Smooth muscle cell (in vitro differentiated cells): ENCODE data around the gene PCDHGC5. TPM values are rescaled to one million over a fixed set of nuclear protein-coding genes. Genes with fewer than 3 reads are reported as not detected.

Source experiments
- DNase-seq: peaks from one replicate; lab custom pipeline; 2025; ENCODE audit not compliant: unreplicated experiment; lab: John Stamatoyannopoulos, UW
- H2AFZ ChIP-seq: fragments of 200-600 bp; sonication (generic); 2 replicates; pipeline ENCODE4 v1.6.0; 2016; ENCODE audit warnings: antibody characterized with exemption, low read depth, mild to moderate bottlenecking
- H3F3A ChIP-seq: fragments of 200-600 bp; sonication (generic); 2 replicates; pipeline ENCODE4 v1.6.0; 2017; ENCODE audit warnings: antibody characterized with exemption, low read depth
- H3K27ac ChIP-seq: fragments of 200-600 bp; sonication (generic); 2 replicates; pipeline ENCODE4 v1.5.1; 2016; ENCODE audit warnings: low read depth, mild to moderate bottlenecking
- H3K27me3 ChIP-seq: fragments of 200-600 bp; sonication (generic); 2 replicates; pipeline ENCODE4 v1.6.1; 2016; ENCODE audit warnings: low read depth, mild to moderate bottlenecking
- H3K36me3 ChIP-seq: fragments of 200-600 bp; sonication (generic); 2 replicates; pipeline ENCODE4 v1.5.1; 2016; ENCODE audit warnings: low read depth
- H3K4me1 ChIP-seq: fragments of 200-600 bp; sonication (generic); 2 replicates; pipeline ENCODE4 v1.5.1; 2016; ENCODE audit warnings: low read depth
- H3K4me2 ChIP-seq: fragments of 200-600 bp; sonication (generic); 2 replicates; pipeline ENCODE4 v1.6.0; 2016; ENCODE audit warnings: mild to moderate bottlenecking
- H3K4me3 ChIP-seq: fragments of 200-600 bp; sonication (generic); 2 replicates; pipeline ENCODE4 v1.5.1; 2016; ENCODE audit warnings: mild to moderate bottlenecking
- H3K79me2 ChIP-seq: fragments of 200-600 bp; sonication (generic); 2 replicates; pipeline ENCODE4 v1.6.0; 2016; ENCODE audit warnings: low read depth, mild to moderate bottlenecking
- H3K9ac ChIP-seq: fragments of 200-600 bp; sonication (generic); 2 replicates; pipeline ENCODE4 v1.6.0; 2016; ENCODE audit warnings: low read depth
- H3K9me3 ChIP-seq: fragments of 200-600 bp; sonication (generic); replicated peaks from 2 replicates; pipeline ENCODE4 v1.5.1; 2016; ENCODE audit warnings: low read depth
- H4K20me1 ChIP-seq: fragments of 200-600 bp; sonication (generic); 2 replicates; pipeline ENCODE4 v1.6.0; 2016; ENCODE audit warnings: low read depth
- WGBS: methylation state at CpG from one replicate; pipeline ENCODE4 v1.1.7; 2016; ENCODE audit warnings: low lambda C conversion rate; 5-methylcytosine and 5-hydroxymethylcytosine counted together
- polyA plus RNA-seq: library from polyadenylated mRNA; unstranded; fragments of >200 nt; fragmentation: Nextera tagmentation; extraction: Ambion mirVana; gene quantifications from 2 replicates; pipeline ENCODE4 v1.2.1, GENCODE V29; 2016
- total RNA-seq: library from RNA; depleted of rRNA; stranded (reverse); fragments of >200 nt; gene quantifications from 2 replicates; pipeline ENCODE4 v1.2.3, GENCODE V29; 2014
- TF ChIP-seq, protein P1 (sequence below): fragments of 200-600 bp; sonication (generic); IDR thresholded peaks from 2 replicates; pipeline ENCODE4 v1.5.1; 2017; ENCODE audit warnings: borderline replicate concordance, mild to moderate bottlenecking, antibody characterized with exemption; ENCODE audit not compliant: insufficient read depth, poor library complexity, severe bottlenecking

The PCDHGC5 gene
- total and polyA plus RNA-seq, 2 experiments from 2014 or later, result 1.8 to 3.3 TPM

DNA sequence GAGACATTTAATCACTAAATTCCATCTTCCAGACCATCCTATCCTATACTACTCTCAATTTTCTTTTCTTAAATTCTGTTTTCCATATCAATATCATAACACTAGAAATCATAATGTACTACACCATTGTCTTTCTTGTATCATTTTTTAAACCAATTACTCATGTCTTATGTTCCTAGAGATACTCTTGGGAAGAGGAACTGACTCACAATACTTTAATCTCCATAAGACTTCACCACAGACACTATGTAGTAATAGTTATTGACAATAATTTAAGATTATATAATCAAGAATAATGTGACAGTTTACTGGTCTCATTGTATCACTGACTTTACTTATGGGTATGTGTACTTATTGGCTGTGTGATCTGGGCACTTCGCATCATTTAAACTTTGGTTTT lies 43.8 kb downstream of the PCDHGC5 start:
- Histone ChIP-seq H2AFZ (no peak overlapping the region), H3K79me2 (no peaks in the 10 kb centered on the region), H3K4me3 (no peak overlapping the region), H3K36me3 (peaks cover 14% of the 10 kb centered on the region), H3K4me1 (no peaks in the 10 kb centered on the region), H3K4me2 (no peak overlapping the region), H3K27ac (no peak overlapping the region), H3F3A (peaks cover 9% of the 10 kb centered on the region), H3K9ac (no peak overlapping the region), H4K20me1 (no peaks in the 10 kb centered on the region), H3K9me3 (no peaks in the 10 kb centered on the region), H3K27me3 (no peaks in the 10 kb centered on the region)
- TF ChIP-seq, protein P1, sequence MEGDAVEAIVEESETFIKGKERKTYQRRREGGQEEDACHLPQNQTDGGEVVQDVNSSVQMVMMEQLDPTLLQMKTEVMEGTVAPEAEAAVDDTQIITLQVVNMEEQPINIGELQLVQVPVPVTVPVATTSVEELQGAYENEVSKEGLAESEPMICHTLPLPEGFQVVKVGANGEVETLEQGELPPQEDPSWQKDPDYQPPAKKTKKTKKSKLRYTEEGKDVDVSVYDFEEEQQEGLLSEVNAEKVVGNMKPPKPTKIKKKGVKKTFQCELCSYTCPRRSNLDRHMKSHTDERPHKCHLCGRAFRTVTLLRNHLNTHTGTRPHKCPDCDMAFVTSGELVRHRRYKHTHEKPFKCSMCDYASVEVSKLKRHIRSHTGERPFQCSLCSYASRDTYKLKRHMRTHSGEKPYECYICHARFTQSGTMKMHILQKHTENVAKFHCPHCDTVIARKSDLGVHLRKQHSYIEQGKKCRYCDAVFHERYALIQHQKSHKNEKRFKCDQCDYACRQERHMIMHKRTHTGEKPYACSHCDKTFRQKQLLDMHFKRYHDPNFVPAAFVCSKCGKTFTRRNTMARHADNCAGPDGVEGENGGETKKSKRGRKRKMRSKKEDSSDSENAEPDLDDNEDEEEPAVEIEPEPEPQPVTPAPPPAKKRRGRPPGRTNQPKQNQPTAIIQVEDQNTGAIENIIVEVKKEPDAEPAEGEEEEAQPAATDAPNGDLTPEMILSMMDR, result no peak
- no peak for DNase-seq
- WGBS, result 100% methylated on average over 1 of the region's 1 CpG

- TF ChIP-seq, protein P1, result no peak
- H3K79me2 ChIP-seq, result no peaks in the 10 kb centered on the region
- no peak overlapping the region for H3K4me2 ChIP-seq
- H3K27ac ChIP-seq, result no peak overlapping the region
- peaks cover 14% of the 10 kb centered on the region for H3K36me3 ChIP-seq
- WGBS, result 100% methylated on average over 1 of the region's 1 CpG
- no peak overlapping the region for H3K9ac ChIP-seq
- H3F3A ChIP-seq, result peaks cover 9% of the 10 kb centered on the region
- no peaks in the 10 kb centered on the region for H3K4me1 ChIP-seq
- no peaks in the 10 kb centered on the region for H3K9me3 ChIP-seq
- H4K20me1 ChIP-seq, result no peaks in the 10 kb centered on the region
- no peaks in the 10 kb centered on the region for H3K27me3 ChIP-seq
- no peak for DNase-seq
- H2AFZ ChIP-seq, result no peak overlapping the region
- H3K4me3 ChIP-seq, result no peak overlapping the region
Observed at GRCh38 chr5:141533897-141534296, 45.0 kb downstream of the PCDHGC5 start.

DNA sequence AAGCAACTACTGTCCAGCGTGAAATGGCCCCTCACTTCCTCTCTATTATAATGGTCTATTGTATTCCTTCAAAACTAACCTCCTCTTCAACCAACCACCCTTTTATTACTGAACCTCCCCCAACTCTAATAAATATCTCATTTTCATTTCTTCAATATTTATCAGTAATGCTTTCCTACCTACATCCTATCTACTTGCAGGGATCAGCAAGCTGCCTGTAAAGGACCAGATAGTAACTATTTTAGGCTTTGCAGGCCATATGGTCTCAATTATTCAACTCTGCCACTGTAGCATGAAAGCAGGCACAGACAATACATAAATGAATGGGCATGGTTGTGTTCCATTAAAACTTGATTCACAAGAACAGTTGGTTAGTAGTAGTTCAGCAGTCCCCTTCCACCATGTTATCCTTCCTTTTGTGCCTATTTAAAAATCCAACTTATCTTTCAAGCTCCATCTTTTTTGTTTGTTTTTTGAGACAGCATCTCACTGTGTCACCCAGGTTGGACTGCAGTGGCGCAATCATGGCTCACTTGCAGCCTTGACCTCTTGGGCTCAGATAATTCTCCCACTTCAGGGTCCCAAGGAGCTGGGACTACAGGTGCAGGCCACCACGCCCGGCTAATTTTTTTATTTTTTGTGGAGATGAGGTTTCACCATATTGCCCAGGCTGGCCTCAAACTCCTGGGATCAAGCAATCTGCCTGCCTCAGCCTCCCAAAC lies 45.8 kb downstream of the PCDHGC5 start:
- Histone ChIP-seq H3F3A (peaks cover 8% of the 10 kb centered on the region), H3K4me1 (no peaks in the 10 kb centered on the region), H3K4me2 (no peak overlapping the region), H3K9ac (no peak overlapping the region), H2AFZ (no peak overlapping the region), H3K27me3 (no peaks in the 10 kb centered on the region), H3K27ac (no peak overlapping the region), H3K9me3 (no peaks in the 10 kb centered on the region), H3K4me3 (no peak overlapping the region), H4K20me1 (no peaks in the 10 kb centered on the region), H3K36me3 (peaks cover 14% of the 10 kb centered on the region), H3K79me2 (no peaks in the 10 kb centered on the region)
- TF ChIP-seq, protein P1, result no peak
- DNase-seq, result no peak
- 88% methylated on average over 4 of the region's 4 CpGs for WGBS

Other genes starting within 250 kb of the PCDHGC5 start
- gene PCDHB15, start 243.7 kb upstream of the PCDHGC5 start, total RNA-seq, result 3.9 and 4.2 TPM in 2 replicates
- gene PCDHB15, start 243.7 kb upstream of the PCDHGC5 start, polyA plus RNA-seq, result 1.8 and 2.1 TPM in 2 replicates
- gene SLC25A2, start 185.0 kb upstream of the PCDHGC5 start, total RNA-seq, result not detected in 2 replicates
- gene SLC25A2, start 185.0 kb upstream of the PCDHGC5 start, polyA plus RNA-seq, result 0.15 TPM in 1 of 2 replicates, not detected in the other
- 83.0 and 94.5 TPM in 2 replicates for gene TAF7, start 168.3 kb upstream of the PCDHGC5 start, total RNA-seq
- gene TAF7, start 168.3 kb upstream of the PCDHGC5 start, polyA plus RNA-seq, result 85.9 and 105 TPM in 2 replicates
- 0.58 and 0.63 TPM in 2 replicates for gene PCDHGA1, start 158.6 kb upstream of the PCDHGC5 start, total RNA-seq
- 0.05 TPM in 1 of 2 replicates, not detected in the other for gene PCDHGA1, start 158.6 kb upstream of the PCDHGC5 start, polyA plus RNA-seq
- gene PCDHGA2, start 150.3 kb upstream of the PCDHGC5 start, total RNA-seq, result 0.04 TPM in 1 of 2 replicates, not detected in the other
- not detected in 2 replicates for gene PCDHGA2, start 150.3 kb upstream of the PCDHGC5 start, polyA plus RNA-seq
- gene PCDHGA3, start 145.3 kb upstream of the PCDHGC5 start, total RNA-seq, result not detected in 2 replicates
- not detected in 2 replicates for gene PCDHGA3, start 145.3 kb upstream of the PCDHGC5 start, polyA plus RNA-seq
- 0.27 and 0.81 TPM in 2 replicates for gene PCDHGB1, start 139.0 kb upstream of the PCDHGC5 start, total RNA-seq
- gene PCDHGB1, start 139.0 kb upstream of the PCDHGC5 start, polyA plus RNA-seq, result 0.40 TPM in 1 of 2 replicates, not detected in the other
- 0.58 and 1.1 TPM in 2 replicates for gene PCDHGA4, start 134.1 kb upstream of the PCDHGC5 start, total RNA-seq
- gene PCDHGA4, start 134.1 kb upstream of the PCDHGC5 start, polyA plus RNA-seq, result not detected in 2 replicates
- gene PCDHGB2, start 129.1 kb upstream of the PCDHGC5 start, total RNA-seq, result 0.18 and 1.1 TPM in 2 replicates
- gene PCDHGB2, start 129.1 kb upstream of the PCDHGC5 start, polyA plus RNA-seq, result not detected in 2 replicates
- 0.09 and 0.22 TPM in 2 replicates for gene PCDHGA5, start 124.9 kb upstream of the PCDHGC5 start, total RNA-seq
- gene PCDHGA5, start 124.9 kb upstream of the PCDHGC5 start, polyA plus RNA-seq, result 0.13 TPM in 1 of 2 replicates, not detected in the other
- 0.40 TPM in 1 of 2 replicates, not detected in the other for gene PCDHGB3, start 118.8 kb upstream of the PCDHGC5 start, total RNA-seq
- not detected in 2 replicates for gene PCDHGB3, start 118.8 kb upstream of the PCDHGC5 start, polyA plus RNA-seq
- 0.09 and 0.27 TPM in 2 replicates for gene PCDHGA6, start 115.2 kb upstream of the PCDHGC5 start, total RNA-seq
- gene PCDHGA6, start 115.2 kb upstream of the PCDHGC5 start, polyA plus RNA-seq, result not detected in 2 replicates
- 0.09 and 0.27 TPM in 2 replicates for gene PCDHGA7, start 106.3 kb upstream of the PCDHGC5 start, total RNA-seq
- gene PCDHGA7, start 106.3 kb upstream of the PCDHGC5 start, polyA plus RNA-seq, result not detected in 2 replicates
- 37.1 and 43.1 TPM in 2 replicates for gene PCDHGB4, start 101.4 kb upstream of the PCDHGC5 start, total RNA-seq
- gene PCDHGB4, start 101.4 kb upstream of the PCDHGC5 start, polyA plus RNA-seq, result 20.0 and 27.5 TPM in 2 replicates
- 3.2 and 3.3 TPM in 2 replicates for gene PCDHGA8, start 96.4 kb upstream of the PCDHGC5 start, total RNA-seq
- gene PCDHGA8, start 96.4 kb upstream of the PCDHGC5 start, polyA plus RNA-seq, result 0.25 and 0.89 TPM in 2 replicates
- gene PCDHGB5, start 91.1 kb upstream of the PCDHGC5 start, total RNA-seq, result 3.2 and 3.3 TPM in 2 replicates
- 0.90 and 4.2 TPM in 2 replicates for gene PCDHGB5, start 91.1 kb upstream of the PCDHGC5 start, polyA plus RNA-seq
- 2.9 and 4.0 TPM in 2 replicates for gene PCDHGA9, start 86.3 kb upstream of the PCDHGC5 start, total RNA-seq
- 0.08 and 0.23 TPM in 2 replicates for gene PCDHGA9, start 86.3 kb upstream of the PCDHGC5 start, polyA plus RNA-seq
- gene PCDHGB6, start 81.1 kb upstream of the PCDHGC5 start, total RNA-seq, result 12.4 and 17.1 TPM in 2 replicates
- gene PCDHGB6, start 81.1 kb upstream of the PCDHGC5 start, polyA plus RNA-seq, result 9.7 and 12.3 TPM in 2 replicates
- gene PCDHGA10, start 76.1 kb upstream of the PCDHGC5 start, total RNA-seq, result 24.6 and 24.7 TPM in 2 replicates
- 10.9 and 11.1 TPM in 2 replicates for gene PCDHGA10, start 76.1 kb upstream of the PCDHGC5 start, polyA plus RNA-seq
- 25.3 and 37.5 TPM in 2 replicates for gene PCDHGB7, start 71.4 kb upstream of the PCDHGC5 start, total RNA-seq
- gene PCDHGB7, start 71.4 kb upstream of the PCDHGC5 start, polyA plus RNA-seq, result 21.3 and 24.6 TPM in 2 replicates
- 8.7 and 13.2 TPM in 2 replicates for gene PCDHGA11, start 68.0 kb upstream of the PCDHGC5 start, total RNA-seq
- 7.9 and 8.0 TPM in 2 replicates for gene PCDHGA11, start 68.0 kb upstream of the PCDHGC5 start, polyA plus RNA-seq
- 1.7 and 4.5 TPM in 2 replicates for gene PCDHGA12, start 58.6 kb upstream of the PCDHGC5 start, total RNA-seq
- 0.42 and 0.86 TPM in 2 replicates for gene PCDHGA12, start 58.6 kb upstream of the PCDHGC5 start, polyA plus RNA-seq
- gene PCDHGC3, start 13.1 kb upstream of the PCDHGC5 start, total RNA-seq, result 38.2 and 50.3 TPM in 2 replicates
- gene PCDHGC3, start 13.1 kb upstream of the PCDHGC5 start, polyA plus RNA-seq, result 98.4 and 111 TPM in 2 replicates
- gene PCDHGC4, start 4.1 kb upstream of the PCDHGC5 start, total RNA-seq, result 1.2 and 3.8 TPM in 2 replicates
- gene PCDHGC4, start 4.1 kb upstream of the PCDHGC5 start, polyA plus RNA-seq, result 0.12 and 0.16 TPM in 2 replicates
- 25.2 and 26.7 TPM in 2 replicates for gene DIAPH1, start 129.9 kb downstream of the PCDHGC5 start, total RNA-seq
- gene DIAPH1, start 129.9 kb downstream of the PCDHGC5 start, polyA plus RNA-seq, result 15.4 and 34.7 TPM in 2 replicates
- 47.4 and 50.2 TPM in 2 replicates for gene HDAC3, start 147.8 kb downstream of the PCDHGC5 start, total RNA-seq
- 66.9 and 79.8 TPM in 2 replicates for gene HDAC3, start 147.8 kb downstream of the PCDHGC5 start, polyA plus RNA-seq
- 2.6 and 4.2 TPM in 2 replicates for gene RELL2, start 147.9 kb downstream of the PCDHGC5 start, total RNA-seq
- gene RELL2, start 147.9 kb downstream of the PCDHGC5 start, polyA plus RNA-seq, result 7.4 and 8.7 TPM in 2 replicates
- 15.6 and 16.4 TPM in 2 replicates for gene FCHSD1, start 162.3 kb downstream of the PCDHGC5 start, total RNA-seq
- 15.7 and 35.8 TPM in 2 replicates for gene FCHSD1, start 162.3 kb downstream of the PCDHGC5 start, polyA plus RNA-seq
- 4.7 and 9.4 TPM in 2 replicates for gene ARAP3, start 193.1 kb downstream of the PCDHGC5 start, total RNA-seq
- gene ARAP3, start 193.1 kb downstream of the PCDHGC5 start, polyA plus RNA-seq, result 11.1 and 12.9 TPM in 2 replicates